Measurements from ENCODE around the gene GNPTAB. TPM values are rescaled to one million over a fixed set of nuclear protein-coding genes. Genes with fewer than 3 reads are reported as not detected.

The GNPTAB gene
- polyA plus RNA-seq, 2 of the 4 experiments (the other 2 are of a cell fraction), result 20.3 to 29.3 TPM

DNA sequence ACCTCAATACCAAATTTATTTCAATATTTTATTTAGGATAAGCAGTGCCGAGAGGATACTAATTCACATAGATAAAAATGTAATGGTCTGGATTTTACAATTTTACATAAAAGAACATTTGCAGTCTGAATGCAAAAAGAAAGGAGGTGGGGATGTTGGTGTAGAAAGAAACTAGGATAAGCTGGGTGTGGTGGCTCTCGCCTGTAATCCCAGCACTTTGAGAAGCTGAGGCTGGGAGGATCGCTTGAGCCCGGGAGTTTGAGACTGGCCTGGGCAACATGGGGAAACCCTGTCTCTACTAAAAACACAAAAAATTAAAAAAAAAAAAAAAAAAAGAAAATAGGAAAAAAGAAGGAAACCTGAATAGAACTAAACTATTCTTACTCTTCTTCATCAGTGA is 108.4 kb downstream of the GNPTAB start:
- Histone ChIP-seq H3K27ac (no peak overlapping the region), H3K4me2 (no peak overlapping the region), H3K9me3 (no peaks in the 10 kb centered on the region), H3K4me1 (peaks cover 10% of the 10 kb centered on the region), H3K4me3 (no peak overlapping the region)
- TF ChIP-seq RARB (CRISPR knock-in tag; IDR thresholded peaks at IDR 0.05), result no peak
- TF ChIP-seq, protein P1, sequence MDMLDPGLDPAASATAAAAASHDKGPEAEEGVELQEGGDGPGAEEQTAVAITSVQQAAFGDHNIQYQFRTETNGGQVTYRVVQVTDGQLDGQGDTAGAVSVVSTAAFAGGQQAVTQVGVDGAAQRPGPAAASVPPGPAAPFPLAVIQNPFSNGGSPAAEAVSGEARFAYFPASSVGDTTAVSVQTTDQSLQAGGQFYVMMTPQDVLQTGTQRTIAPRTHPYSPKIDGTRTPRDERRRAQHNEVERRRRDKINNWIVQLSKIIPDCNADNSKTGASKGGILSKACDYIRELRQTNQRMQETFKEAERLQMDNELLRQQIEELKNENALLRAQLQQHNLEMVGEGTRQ (IDR thresholded peaks at IDR 0.05), result no peak
- TF ChIP-seq NPAS2 (CRISPR knock-in tag; IDR thresholded peaks at IDR 0.05; ENCODE audit: borderline replicate concordance), result no peak
- TF ChIP-seq JUNB (IDR thresholded peaks at IDR 0.05), result no peak
- no peak for TF ChIP-seq HEYL (CRISPR knock-in tag; IDR thresholded peaks at IDR 0.05)
- TF ChIP-seq, protein P2, sequence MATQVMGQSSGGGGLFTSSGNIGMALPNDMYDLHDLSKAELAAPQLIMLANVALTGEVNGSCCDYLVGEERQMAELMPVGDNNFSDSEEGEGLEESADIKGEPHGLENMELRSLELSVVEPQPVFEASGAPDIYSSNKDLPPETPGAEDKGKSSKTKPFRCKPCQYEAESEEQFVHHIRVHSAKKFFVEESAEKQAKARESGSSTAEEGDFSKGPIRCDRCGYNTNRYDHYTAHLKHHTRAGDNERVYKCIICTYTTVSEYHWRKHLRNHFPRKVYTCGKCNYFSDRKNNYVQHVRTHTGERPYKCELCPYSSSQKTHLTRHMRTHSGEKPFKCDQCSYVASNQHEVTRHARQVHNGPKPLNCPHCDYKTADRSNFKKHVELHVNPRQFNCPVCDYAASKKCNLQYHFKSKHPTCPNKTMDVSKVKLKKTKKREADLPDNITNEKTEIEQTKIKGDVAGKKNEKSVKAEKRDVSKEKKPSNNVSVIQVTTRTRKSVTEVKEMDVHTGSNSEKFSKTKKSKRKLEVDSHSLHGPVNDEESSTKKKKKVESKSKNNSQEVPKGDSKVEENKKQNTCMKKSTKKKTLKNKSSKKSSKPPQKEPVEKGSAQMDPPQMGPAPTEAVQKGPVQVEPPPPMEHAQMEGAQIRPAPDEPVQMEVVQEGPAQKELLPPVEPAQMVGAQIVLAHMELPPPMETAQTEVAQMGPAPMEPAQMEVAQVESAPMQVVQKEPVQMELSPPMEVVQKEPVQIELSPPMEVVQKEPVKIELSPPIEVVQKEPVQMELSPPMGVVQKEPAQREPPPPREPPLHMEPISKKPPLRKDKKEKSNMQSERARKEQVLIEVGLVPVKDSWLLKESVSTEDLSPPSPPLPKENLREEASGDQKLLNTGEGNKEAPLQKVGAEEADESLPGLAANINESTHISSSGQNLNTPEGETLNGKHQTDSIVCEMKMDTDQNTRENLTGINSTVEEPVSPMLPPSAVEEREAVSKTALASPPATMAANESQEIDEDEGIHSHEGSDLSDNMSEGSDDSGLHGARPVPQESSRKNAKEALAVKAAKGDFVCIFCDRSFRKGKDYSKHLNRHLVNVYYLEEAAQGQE (IDR thresholded peaks at IDR 0.05), result no peak
- TF ChIP-seq, protein P3, sequence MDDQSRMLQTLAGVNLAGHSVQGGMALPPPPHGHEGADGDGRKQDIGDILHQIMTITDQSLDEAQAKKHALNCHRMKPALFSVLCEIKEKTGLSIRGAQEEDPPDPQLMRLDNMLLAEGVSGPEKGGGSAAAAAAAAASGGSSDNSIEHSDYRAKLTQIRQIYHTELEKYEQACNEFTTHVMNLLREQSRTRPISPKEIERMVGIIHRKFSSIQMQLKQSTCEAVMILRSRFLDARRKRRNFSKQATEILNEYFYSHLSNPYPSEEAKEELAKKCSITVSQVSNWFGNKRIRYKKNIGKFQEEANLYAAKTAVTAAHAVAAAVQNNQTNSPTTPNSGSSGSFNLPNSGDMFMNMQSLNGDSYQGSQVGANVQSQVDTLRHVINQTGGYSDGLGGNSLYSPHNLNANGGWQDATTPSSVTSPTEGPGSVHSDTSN (IDR thresholded peaks at IDR 0.05), result no peak
- no peak for TF ChIP-seq POLR2A (IDR thresholded peaks at IDR 0.05; ENCODE audit: low read length)
- no peak for TF ChIP-seq EHF (CRISPR knock-in tag; IDR thresholded peaks at IDR 0.05)
- no peak for TF ChIP-seq RNF2 (IDR thresholded peaks at IDR 0.05; ENCODE audit: borderline replicate concordance, low read depth)
- TF ChIP-seq RCOR1 (IDR thresholded peaks at IDR 0.05; ENCODE audit: low read depth, low read length), result no peak
- no peak for TF ChIP-seq TFCP2L1 (CRISPR knock-in tag; IDR thresholded peaks at IDR 0.05)
- TF ChIP-seq, protein P4, sequence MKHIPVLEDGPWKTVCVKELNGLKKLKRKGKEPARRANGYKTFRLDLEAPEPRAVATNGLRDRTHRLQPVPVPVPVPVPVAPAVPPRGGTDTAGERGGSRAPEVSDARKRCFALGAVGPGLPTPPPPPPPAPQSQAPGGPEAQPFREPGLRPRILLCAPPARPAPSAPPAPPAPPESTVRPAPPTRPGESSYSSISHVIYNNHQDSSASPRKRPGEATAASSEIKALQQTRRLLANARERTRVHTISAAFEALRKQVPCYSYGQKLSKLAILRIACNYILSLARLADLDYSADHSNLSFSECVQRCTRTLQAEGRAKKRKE (CRISPR knock-in tag; IDR thresholded peaks at IDR 0.05; ENCODE audit: low read depth), result no peak
- TF ChIP-seq SREBF2 (IDR thresholded peaks at IDR 0.05), result no peak
- no peak for TF ChIP-seq FOXS1 (CRISPR knock-in tag; IDR thresholded peaks at IDR 0.05)
- no peak for TF ChIP-seq FOSL2 (IDR thresholded peaks at IDR 0.05)
- no peak for TF ChIP-seq FOSL2 (CRISPR knock-in tag; IDR thresholded peaks at IDR 0.05)
- no peak for TF ChIP-seq EP300 (IDR thresholded peaks at IDR 0.05)
- ChIA-PET POLR2A (no interaction called here), CTCF (no interaction called here)
- FAIRE-seq (no peak), ATAC-seq (no peak), DNase-seq (ENCODE audit: low read depth in 1 of 2, low spot score in 1 of 2) (no peak)
- WGBS (ENCODE audit: missing lambda C conversion rate), result 94% methylated on average over 4 of the region's 4 CpGs

DNA sequence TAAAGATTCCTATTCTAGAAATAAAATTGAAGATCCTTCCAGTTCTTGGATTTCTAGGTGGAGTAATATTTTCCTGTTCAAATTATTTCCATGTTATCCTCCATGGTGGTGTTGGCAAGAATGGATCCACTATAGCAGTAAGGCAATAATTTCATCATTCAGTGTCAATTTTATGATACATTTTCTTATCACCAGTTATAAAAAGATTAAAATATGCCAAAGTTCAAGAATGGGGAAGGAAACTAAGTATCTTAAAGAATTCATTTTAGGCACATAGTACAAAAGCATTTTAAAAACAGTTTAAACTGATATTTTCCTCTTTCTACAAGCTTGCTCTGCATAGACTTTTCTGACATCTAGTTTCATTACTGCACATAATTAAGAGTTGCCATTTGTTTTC is 110.6 kb downstream of the GNPTAB start:
- FAIRE-seq, result no peak

More for the DNA sequence above, 110.6 kb downstream of the GNPTAB start:
- H3K4me1 ChIP-seq, result peaks cover 10% of the 10 kb centered on the region
- POLR2A ChIA-PET, result no interaction called here
- no peaks in the 10 kb centered on the region for H3K9me3 ChIP-seq
- CTCF ChIA-PET, result interaction anchor here (0.6 kb wide), 1 partner anchor 29 kb away, joined by 3 read pairs; no protein-coding TSS in a partner anchor
- no peak overlapping the region for H3K27ac ChIP-seq
- DNase-seq (ENCODE audit: low read depth in 1 of 2, low spot score in 1 of 2) (no peak), ATAC-seq (no peak)
- no peak overlapping the region for H3K4me3 ChIP-seq
- H3K4me2 ChIP-seq, result no peak overlapping the region
- TF ChIP-seq SREBF2 (IDR thresholded peaks at IDR 0.05), result no peak
- TF ChIP-seq RFX5 (IDR thresholded peaks at IDR 0.05), result no peak
- no peak for TF ChIP-seq TP53 (CRISPR knock-in tag; IDR thresholded peaks at IDR 0.05)
- no peak for TF ChIP-seq CEBPB (IDR thresholded peaks at IDR 0.05)
- no peak for TF ChIP-seq EHF (CRISPR knock-in tag; IDR thresholded peaks at IDR 0.05)
- TF ChIP-seq, protein P1 (IDR thresholded peaks at IDR 0.05), result no peak
- TF ChIP-seq, protein P5, sequence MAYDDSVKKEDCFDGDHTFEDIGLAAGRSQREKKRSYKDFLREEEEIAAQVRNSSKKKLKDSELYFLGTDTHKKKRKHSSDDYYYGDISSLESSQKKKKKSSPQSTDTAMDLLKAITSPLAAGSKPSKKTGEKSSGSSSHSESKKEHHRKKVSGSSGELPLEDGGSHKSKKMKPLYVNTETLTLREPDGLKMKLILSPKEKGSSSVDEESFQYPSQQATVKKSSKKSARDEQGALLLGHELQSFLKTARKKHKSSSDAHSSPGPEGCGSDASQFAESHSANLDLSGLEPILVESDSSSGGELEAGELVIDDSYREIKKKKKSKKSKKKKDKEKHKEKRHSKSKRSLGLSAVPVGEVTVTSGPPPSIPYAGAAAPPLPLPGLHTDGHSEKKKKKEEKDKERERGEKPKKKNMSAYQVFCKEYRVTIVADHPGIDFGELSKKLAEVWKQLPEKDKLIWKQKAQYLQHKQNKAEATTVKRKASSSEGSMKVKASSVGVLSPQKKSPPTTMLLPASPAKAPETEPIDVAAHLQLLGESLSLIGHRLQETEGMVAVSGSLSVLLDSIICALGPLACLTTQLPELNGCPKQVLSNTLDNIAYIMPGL (CRISPR knock-in tag; IDR thresholded peaks at IDR 0.05; ENCODE audit: borderline replicate concordance), result no peak
- no peak for TF ChIP-seq GATA3 (IDR thresholded peaks at IDR 0.05; ENCODE audit: borderline replicate concordance)
- TF ChIP-seq FOSB (CRISPR knock-in tag; IDR thresholded peaks at IDR 0.05), result no peak
- TF ChIP-seq JUNB (IDR thresholded peaks at IDR 0.05), result no peak
- no peak for TF ChIP-seq POLR2AphosphoS2 (conservative IDR thresholded peaks at IDR 0.05; ENCODE audit: low read length)

Measured in A549 (cell line).